NCI-H1694 treated with DMSO at 0.1 percent for 48 hours (cell line): Measurements from ENCODE around the gene AOPEP.

Source experiments
- DNase-seq: peaks from one replicate; lab custom pipeline; 2025; lab: John Stamatoyannopoulos, UW

AOPEP gene

DNA sequence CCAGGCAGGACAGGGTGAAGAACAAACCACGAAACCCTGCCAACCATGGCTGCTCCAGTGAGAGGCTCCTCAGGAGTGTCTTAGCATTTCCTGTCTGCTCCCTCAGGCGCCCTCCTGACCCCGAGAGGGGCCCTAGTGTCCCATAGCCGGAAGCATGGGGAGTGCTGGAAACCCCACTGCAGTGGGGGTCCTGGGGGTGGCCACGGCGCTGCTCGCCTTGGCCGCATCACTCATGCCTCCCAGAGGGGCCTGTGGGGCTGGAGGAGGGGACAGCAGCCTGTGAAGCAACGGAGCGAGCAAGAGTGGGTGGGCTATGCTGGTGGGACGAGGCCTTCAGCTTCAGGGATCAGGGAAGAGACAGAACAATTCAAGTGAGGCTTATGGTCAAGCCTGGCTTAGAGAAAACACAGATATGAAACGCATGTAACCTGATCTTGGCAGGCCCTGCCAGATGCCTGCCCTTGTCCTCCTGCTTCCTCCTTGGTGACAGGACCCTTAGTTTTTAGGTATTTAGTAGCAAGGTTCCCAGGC is 372.0 kb downstream of the AOPEP start:
- DNase-seq = no peak

DNA sequence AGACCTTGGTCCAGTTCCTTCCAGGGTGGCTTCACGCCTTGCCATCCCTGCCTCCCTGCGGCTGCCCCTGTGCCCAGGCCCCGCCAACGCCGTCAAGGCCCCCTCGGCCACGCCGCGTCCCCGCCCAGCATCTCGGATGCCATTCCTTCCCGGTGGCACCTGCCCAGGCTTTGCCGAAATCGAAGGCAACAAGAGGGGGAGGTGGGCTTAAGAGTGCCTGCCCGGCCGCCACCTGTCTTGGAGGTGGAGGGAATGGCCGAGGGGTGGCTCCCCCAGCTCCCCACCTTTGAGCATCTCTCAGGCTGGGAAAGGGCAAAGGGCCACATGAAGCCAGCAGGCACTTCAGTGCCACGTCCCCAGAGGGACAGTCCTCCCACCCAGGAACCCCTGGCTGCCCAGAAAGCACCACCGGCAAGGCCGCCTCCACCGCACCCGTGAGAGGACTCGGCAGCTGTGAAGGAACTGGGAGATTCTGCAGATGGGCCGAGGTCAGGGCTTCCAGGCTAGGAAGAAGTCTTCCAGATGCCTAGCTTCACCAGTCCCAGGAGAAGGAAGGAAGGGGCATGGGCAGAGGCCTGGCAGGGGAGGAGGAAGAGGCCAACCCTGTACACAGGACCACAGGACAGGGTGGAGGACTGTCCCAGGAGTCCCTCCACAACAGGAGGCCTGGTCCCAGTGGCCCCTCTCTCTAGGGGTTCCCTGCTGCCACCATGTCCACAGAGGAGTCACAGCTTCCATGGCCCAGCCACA is 373.0 kb downstream of the AOPEP start:
- DNase-seq = no peak

DNA sequence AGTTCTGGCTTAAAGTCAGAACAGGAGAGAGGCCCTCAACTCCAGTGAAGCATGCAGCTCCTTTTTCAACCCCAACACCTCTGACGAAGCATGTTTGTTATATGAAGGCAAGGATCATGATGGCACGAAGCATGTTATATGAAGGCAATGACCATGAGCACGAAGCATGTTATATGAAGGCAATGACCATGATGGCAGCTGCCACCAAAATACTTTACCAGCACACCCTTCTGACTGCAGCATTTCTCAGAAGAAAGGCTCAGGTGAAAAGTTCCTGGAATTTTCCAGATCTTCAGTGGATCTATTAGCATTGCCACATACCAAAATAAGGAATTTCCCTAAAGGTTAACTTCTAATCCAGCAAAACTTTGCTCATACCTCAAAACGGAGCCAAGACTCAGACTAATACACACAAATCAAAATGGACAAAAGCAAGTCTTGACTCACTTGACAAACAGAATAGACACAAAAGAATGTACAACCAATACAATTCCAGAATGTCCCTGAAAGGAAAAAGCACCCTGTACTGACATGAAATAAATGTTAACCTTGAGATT is 373.6 kb downstream of the AOPEP start:
- DNase-seq = no peak

DNA sequence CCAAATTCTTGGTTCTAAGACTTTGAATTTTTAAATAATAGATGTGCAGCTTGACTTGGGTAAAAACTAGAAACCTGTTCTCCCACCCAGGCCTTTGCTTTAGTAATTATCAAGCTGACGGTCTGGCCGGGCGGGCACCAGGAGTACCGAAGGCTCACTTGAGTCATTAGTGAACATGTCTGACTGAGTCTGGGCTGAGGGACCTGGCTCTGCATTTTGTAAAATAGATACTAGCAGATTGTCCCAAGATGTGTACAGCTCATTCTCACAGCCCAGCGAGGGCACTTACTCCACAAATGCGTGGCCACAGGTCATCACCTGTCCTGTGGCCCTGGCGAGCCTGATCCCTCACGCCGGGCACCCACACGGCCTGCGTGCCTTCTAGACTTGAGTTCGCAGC is 374.8 kb downstream of the AOPEP start:
- DNase-seq = no peak

DNA sequence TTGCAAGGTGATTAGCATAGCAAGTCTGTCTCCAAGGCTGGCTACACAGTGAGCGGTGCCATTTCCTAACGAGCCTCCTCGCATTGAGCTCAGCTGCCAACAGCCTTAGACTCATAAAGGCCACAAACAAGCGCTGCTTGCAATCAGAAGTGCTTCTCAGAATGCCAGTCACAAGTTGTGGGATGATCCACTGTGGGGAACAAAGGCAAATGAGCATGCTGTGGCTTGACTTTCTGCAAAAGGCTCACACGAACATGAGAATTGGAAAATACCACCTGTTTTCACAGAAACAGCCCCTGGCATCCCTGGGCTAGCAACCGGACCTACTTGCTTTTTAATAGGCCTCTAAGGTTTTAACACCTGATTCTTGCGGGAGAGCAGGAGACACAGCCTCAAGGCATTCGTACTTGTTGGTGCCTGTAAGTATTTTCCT is 375.5 kb downstream of the AOPEP start:
- DNase-seq = peak; percentile 11

DNA sequence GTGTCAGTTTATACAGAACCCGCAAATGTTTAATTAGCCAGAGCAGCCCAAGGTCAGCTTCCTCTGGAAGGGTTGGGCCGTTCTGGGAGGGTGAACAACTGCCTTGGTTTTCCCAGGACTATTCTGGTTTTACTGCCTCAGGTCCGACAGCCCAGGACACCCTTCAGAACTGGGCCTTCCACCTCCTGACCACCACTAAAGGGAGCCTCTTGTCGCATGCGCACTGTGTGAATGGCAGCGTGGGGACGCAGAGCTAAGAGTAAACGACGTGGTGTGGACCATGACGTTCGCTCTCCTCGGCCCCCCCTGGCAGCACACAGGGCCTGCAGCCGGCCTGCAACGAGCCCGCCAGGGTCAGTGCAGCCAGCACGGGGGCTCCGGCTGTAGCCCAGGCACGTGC is 376.1 kb downstream of the AOPEP start:
- no peak for DNase-seq

DNA sequence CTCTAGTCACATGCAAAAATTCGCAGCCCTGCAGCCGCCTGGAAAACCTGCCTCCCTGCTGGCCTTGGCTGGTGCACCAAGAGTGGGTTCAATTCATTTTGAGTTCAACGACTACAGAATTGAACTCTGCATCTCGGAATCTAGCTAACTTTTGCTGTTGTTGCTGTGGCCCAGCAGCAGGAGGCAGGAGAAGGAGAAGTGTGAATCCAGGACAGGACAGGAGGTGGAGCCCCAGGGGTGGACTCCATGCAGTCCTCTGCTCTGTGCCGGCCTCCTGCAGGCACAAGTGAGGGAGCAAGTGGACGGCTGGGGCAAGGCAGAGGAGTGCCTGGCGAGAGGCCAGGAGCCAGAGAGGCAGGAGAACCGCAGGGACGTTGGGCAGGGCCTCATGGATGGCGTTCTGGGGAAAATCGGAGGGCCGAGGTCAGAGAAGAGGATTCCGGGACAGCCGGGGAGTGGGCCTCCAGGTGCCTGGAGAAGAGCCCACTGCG is 376.8 kb downstream of the AOPEP start:
- DNase-seq = no peak

DNA sequence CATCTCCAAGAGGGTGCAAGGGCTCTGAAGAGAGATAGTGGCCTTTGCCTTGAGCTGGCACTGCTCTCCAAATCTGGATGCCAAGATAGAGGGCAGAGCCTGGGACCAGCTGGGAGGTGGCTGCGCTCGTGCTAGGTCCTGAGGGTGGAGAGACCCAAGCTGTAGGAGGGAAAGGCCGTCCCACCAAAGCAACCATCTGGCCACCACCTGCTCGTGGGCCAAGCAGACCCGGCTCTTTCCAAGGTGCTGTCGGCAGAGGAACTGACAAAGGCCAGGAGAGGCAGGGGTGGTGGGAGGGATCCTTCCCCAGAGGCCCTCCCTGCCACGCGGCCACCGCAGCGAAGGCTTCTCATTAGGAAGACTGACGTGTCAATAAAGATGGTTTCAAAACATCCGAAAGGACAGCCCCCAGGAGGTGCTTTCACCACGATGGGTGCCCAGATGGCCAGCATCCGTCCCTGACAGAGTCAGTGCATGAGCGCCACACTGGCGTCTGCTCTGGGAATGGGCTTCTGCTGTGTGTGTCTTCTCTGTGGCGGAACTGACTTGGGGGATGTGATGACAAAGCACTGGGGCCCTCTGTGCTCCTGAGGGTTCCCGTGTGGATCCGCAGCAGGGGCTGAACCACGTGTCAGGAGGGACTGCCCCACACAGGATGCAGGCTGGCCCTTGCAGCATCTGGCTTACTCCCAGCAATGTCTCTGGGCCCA is 377.5 kb downstream of the AOPEP start:
- peak; percentile 44 for DNase-seq

DNA sequence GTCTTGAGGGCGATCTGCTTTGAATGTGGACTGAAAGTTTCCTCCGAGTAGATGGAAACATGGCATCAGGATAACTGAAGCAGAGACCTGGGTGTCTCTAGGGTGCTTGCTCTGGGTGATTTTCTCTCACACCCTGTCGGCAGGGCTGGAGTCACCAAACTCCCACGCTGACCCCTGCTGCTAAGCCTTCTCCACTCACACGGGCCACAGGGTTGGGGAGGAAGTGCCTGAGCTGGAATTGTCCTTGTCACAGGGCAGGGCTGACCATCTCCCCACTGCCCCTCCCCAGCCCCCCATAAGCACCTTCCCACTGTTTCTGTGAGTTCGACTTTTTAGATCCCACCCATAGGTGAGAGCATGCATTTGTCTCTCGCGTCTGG is 378.1 kb downstream of the AOPEP start:
- no peak for DNase-seq

DNA sequence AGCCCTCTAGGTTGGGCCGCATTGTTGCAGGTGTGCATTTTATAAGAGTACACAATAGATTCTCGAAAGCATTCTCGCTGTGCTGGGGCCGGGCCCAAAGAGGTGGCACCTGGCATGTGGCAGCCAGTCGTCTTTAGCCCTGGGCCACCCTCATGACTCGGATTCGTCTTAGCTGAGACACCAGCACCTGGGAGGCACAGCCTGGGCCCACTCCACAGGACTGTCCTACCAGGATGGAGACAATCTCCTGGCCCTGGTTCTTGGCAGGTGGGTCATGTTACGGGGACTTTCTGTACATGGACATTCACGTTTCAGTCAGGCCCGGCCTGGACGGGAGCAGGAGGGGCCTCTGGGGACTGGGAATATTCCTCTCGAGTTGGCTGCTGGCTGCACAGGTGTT is 378.5 kb downstream of the AOPEP start:
- no peak for DNase-seq

DNA sequence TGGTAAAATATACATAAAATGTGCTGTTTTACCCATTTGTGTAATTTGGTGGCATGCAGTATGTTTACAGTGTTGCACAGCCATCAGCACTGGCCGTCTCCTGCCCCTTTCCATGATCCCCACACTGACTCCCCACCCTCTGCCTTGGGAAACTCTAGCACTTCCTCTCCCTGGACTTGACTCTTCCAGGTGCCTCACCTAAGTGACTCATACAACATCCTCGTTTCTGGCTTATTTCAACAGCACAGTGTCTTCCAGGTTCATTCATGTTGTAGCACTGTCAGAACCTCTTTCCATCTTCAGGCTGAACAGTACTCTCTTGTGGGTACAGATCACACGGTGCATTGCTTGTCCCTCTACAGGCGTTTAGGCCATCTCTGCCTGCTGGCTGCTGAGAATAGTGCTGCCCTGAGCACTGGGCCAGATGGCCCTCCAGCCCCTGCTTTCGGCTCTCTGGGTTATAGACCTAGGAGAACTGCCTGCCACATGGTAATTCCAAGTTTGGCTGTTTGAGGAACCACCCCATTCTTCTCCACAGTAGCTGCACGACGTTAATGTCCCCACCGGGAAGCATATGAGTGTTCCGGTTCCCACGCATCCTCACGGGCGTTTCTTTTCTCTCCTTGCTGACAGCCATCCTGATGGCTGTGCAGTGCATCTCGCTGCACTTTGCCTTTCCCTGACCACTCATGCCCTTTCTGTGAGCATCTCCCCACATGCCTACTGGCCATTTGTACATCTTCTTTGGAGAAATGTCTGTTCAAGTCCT is 379.2 kb downstream of the AOPEP start:
- DNase-seq = no peak

DNA sequence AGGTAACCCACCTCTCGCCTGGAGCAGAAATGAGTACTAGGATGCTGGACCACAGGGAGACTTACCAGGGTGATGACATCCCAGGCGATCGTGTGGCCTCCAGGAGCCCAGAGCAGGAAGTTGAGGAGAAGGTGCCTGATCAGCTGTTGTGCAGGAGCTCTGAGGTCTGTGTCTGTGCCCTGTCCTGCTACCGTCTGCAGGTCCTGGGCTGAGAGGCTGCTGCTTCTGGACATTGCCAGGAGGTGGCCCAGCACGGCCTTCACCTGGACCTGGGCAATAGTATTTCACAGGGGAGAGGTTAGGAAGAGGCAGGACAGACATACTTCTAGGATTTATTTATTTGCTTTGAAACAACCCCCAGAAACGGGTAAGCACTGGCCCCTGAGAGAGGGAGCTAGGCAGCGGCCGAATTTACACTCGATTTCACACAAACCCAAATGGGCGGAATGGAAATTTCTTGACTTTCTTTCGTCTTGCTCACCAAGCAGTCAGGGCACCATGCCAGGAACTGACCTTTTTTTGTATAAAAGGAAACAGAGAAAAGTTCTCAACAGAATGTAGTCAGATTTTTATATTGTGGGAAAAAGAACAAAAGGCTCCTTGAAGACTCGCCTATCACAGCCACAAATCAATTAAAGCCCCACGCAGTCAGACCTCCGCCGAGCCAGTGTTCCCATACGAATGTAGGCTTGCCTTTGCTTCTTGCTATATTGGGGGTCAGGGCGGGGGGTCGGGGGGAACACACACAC is 380.7 kb downstream of the AOPEP start:
- DNase-seq = no peak

DNA sequence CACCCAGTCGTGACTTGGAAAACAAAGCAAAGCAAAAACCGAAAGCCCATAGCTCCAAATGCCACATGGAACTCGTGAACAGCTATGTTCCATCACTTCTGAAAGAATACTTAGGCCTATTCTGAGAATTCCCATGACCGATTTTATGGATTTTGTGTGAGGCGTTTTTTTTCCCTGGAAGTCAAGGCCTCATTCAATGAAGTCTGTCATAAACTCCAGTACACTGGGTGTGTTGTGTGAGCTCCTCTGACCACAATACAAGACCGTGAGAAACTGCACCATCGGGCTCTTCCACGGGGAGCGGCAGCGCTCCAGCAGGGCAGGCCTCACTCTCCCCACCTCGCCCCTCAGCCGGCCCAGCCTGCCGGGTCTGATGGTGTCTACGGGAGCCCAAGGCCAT is 381.5 kb downstream of the AOPEP start:
- no peak for DNase-seq

DNA sequence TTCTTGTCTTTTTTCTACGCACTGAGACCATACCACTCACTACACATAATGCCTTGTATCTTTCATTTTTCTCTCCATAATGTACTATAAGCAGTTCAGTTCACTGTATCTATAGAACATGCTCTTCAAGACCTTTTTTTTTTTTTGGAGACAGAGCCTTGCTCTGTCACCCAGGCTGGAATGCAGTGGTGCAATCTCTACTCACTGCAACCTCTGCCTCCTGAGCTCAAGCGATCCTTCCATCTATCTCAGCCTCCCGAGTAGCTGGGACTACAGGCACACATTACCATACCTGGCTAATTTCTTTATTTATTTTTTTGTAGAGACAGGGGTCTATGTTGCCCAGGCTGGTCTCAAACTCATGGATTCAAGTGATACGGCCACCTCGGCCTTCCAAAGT is 382.3 kb downstream of the AOPEP start:
- no peak for DNase-seq

DNA sequence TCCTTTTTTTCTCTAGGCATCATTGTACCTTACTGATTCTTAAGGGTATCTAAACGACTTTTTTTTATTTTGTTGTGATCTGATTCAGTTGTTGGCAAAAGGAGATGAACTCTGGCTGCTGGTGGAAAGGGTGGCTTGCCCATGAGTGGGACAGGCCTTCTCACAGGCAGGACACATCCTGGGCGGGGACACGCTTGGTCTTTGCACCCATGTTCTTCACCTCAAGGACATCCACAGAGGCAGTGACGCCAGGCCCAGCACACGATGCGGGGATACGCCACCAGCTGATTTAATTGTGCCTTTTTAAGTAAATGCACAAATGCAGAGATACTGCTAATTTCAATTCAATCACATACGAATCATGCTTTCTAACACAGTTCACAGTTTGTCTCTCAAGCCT is 383.0 kb downstream of the AOPEP start:
- DNase-seq = no peak

DNA sequence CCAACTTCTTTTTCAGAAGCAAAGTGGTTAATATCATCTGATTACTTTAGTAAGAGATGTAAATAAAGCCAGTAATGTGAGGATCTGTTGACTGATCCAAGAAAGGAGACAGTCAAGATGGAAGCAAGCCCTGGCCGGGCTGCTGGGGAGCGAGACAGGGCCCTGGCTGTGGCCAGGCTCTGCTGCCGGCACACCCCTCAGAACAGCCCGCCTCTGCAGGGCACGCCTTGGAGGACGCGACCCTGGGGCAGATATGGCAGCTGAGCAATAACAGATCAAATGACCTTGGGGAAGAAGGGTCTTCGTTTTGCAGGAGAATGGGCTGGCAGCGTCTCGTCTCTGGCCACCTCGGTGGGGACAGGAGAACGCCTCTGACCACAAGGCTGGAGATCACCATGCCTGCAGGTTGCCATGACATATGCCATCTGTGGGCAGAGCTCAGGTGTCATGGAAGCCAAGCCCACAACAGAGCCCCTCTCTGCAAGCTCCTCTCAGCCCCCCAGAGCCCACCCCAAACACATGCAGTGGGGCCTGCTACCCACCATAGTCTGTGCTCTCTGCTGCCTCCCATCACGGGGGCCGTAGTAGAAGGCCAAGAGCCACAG is 384.5 kb downstream of the AOPEP start:
- DNase-seq = no peak

DNA sequence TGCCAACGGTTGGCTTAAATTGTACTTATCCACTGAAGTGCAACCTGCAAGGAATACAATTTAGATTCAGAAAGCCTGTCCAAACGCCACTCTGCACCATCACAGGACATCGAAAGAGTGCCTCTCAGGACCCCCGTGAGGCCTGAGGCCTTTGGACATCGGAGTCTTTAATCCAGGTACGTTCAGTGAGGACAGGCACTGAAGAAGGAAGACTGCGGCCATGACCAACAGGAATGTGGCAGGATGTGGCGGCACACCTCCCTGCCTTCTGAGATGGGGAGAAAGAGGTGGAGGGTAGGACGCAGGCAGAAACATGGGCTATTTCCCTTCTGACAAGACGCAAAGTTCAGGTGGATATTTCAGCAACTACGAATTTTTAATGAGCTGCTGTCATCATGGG is 385.2 kb downstream of the AOPEP start:
- DNase-seq = no peak

DNA sequence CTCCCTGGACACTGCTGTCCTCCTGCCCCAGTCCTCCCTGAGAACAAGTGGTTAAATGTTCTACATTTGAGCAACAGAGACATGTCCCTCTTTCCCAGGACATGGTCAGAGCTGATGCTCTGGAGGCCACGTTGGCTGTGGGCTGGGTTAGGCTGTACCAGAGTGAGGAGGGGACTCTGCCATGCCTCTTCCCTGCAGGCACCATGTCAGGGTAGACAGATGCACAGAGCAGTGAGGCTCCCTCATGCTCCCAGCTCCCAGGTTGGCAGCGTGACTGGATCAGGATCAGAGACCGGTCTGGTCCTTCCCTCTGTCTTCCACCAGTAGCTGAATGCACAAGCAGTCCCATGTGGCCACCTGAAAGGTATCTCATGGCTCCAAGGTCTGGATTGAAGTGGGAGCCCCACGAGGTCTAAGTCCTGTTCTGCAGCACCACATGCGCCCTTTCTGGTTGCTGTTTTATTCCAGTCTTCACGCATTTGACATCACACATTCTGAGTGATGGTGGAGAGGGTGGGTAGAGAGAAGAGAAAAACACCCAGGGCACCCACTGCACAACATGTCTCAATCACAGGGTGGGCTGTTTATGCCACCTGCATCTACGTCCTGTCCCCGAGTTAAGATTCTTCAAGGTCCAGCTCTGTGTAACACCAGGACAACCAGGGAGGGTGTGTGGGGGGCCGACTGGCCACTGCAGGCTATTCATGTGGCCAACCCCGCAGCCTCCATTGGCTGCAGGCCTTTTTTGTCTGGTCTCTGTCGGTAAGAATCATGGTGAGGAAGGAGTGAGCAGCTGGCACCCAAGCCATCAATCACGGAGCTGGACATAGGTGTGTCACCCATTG is 386.2 kb downstream of the AOPEP start:
- DNase-seq = no peak

DNA sequence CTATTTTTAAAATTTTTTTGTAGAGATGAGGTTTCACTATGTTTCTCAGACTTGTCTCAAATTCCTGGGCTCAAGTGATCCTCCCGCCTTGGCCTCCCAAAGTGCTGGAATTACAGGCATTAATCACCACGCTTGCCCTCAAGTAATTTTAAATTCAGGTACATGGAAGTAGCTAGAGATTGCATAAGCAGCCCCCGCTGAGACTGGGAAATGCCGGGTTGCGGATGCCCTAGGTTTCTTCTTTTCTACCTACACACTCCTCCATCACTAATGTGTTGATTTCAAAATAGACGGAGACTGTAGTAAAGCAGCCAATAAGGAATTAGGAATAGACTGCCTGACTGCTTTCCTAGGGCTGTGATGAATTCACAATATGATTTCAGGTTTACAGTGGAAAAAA is 388.6 kb downstream of the AOPEP start:
- no peak for DNase-seq
